MCF 10A (cell line): Measurements from ENCODE around the gene HS3ST6. TPM values are rescaled to one million over a fixed set of nuclear protein-coding genes. Genes with fewer than 3 reads are reported as not detected.

Source experiments
- BruUV-seq: library from RNA; stranded (reverse); fragments of 400-500 nt; replicated peaks from 2 replicates; lab custom pipeline; 2021; lab: Mats Ljungman, UMichigan
- CTCF ChIA-PET: fragments of 300-600 bp; sonication (Branson Sonifier 250); formaldehyde crosslinking; extraction: SDS; loops from one replicate; lab custom pipeline; 2021; ENCODE audit warnings: antibody characterized with exemption, inconsistent platforms; lab: Yijun Ruan, JAX
- POLR2A ChIA-PET: fragments of 300-600, 350-650 bp; sonication (Branson Sonifier 250); formaldehyde crosslinking; extraction: SDS; loops from one replicate; lab custom pipeline; 2020; ENCODE audit warnings: antibody characterized with exemption, inconsistent platforms; lab: Yijun Ruan, JAX
- DNase-seq: peaks from one replicate; pipeline ENCODE4 v3.0.0-alpha.2; 2018; ENCODE audit not compliant: unreplicated experiment
- H3K27ac Mint-ChIP-seq: one replicate; pipeline ENCODE4 v1.8.0; 2022; ENCODE audit warnings: mild to moderate bottlenecking, low read depth, mixed read lengths; ENCODE audit not compliant: unreplicated experiment
- H3K27me3 Mint-ChIP-seq: one replicate; pipeline ENCODE4 v1.8.0; 2022; ENCODE audit warnings: mixed read lengths; ENCODE audit not compliant: insufficient read depth, unreplicated experiment
- H3K36me3 Mint-ChIP-seq: one replicate; pipeline ENCODE4 v1.8.0; 2022; ENCODE audit warnings: mild to moderate bottlenecking, moderate library complexity, mixed read lengths; ENCODE audit not compliant: insufficient read depth, unreplicated experiment
- H3K4me1 Mint-ChIP-seq: one replicate; pipeline ENCODE4 v1.8.0; 2022; ENCODE audit warnings: mixed read lengths; ENCODE audit not compliant: insufficient read depth, unreplicated experiment
- H3K4me3 Mint-ChIP-seq: one replicate; pipeline ENCODE4 v1.8.0; 2022; ENCODE audit warnings: mild to moderate bottlenecking, moderate library complexity, mixed read lengths; ENCODE audit not compliant: unreplicated experiment
- H3K9me3 Mint-ChIP-seq: one replicate; pipeline ENCODE4 v1.8.0; 2022; ENCODE audit warnings: mixed read lengths; ENCODE audit not compliant: unreplicated experiment
- CTCF ChIP-seq: fragments of 200-600 bp; IDR thresholded peaks from one replicate; pipeline ENCODE4 v1.8.0; 2022; ENCODE audit warnings: antibody characterized with exemption, mild to moderate bottlenecking; ENCODE audit not compliant: unreplicated experiment
- intact Hi-C: fragments of 100-400 bp; cut with micrococcal nuclease; formaldehyde crosslinking; loops from 2 replicates; pipeline ENCODE4 v1.14.1; 2022
- total RNA-seq: library from RNA; stranded (reverse); gene quantifications from 2 replicates; pipeline ENCODE4 v1.2.3, GENCODE V29; 2022

Gene HS3ST6
- total RNA-seq, 1 experiment from 2014 or later, result not detected

DNA sequence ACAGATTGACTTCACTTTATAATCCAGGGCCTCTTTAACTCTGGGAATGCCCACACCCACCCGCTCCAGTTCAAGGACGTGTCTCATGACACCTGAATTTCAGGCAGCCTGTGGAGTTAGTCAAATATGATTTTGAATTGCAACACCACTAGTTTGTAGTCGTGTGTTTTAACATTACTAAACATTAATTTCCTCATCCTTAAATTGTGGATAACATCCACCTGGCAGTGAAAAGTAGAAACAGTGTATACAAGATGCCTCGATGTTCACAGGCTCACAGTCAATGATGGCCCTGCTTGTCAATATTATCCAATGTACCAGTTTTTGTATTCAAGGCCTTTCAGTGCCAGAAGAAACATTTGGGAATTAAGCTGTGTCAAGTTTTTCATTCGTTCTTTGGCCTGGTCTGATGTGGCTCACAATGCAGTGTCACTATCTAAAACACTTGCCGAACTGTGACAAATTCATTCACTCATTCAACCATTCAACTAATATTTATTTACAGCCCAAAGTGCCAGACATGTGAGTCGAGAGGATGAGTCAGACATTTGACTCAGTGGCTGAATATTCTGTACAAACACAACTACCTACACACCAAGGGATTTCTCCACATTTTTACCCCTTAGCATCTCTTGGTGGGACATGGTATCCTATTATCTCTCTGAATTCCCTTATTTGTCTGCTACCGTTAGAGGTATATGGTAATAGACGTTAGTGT lies 47.7 kb downstream of the HS3ST6 start:
- peak; percentile 62 for DNase-seq
- no TSS peak for BruUV-seq
- intact Hi-C loops, result no loop called here
- H3K27ac Mint-ChIP-seq, result peak overlapping the region; percentile 75
- H3K4me1 Mint-ChIP-seq, result peaks cover 12% of the 10 kb centered on the region
- peak overlapping the region; percentile 8 for H3K4me3 Mint-ChIP-seq
- CTCF ChIA-PET, result interaction anchor here (0.7 to 10.8 kb wide), 6 partner anchors 9 to 59 kb away, joined by 3 to 105 read pairs (median 4); no protein-coding TSS in a partner anchor
- no peaks in the 10 kb centered on the region for H3K36me3 Mint-ChIP-seq
- no peak for TF ChIP-seq CTCF
- H3K9me3 Mint-ChIP-seq, result no peaks in the 10 kb centered on the region
- no peaks in the 10 kb centered on the region for H3K27me3 Mint-ChIP-seq
- POLR2A ChIA-PET, result interaction anchor here (0.6 to 1.6 kb wide), 11 partner anchors 9 to 1620 kb away, joined by 3 to 6 read pairs (median 3); partner anchors contain the start of genes MSRB1 and RPS2

GRCh38 chr16:1865902-1866690 lies 52.1 kb downstream of the HS3ST6 start:
- Mint-ChIP-seq H3K4me3 (no peak overlapping the region), H3K27me3 (no peaks in the 10 kb centered on the region), H3K36me3 (no peaks in the 10 kb centered on the region), H3K4me1 (peaks cover 11% of the 10 kb centered on the region), H3K9me3 (no peaks in the 10 kb centered on the region), H3K27ac (no peak overlapping the region)
- ChIA-PET CTCF (interaction anchor here (0.7 to 10.8 kb wide), 6 partner anchors 13 to 83 kb away, joined by 3 to 105 read pairs (median 4); no protein-coding TSS in a partner anchor), POLR2A (interaction anchor here (0.9 to 1.9 kb wide), 5 partner anchors 39 to 160 kb away, joined by 3 to 6 read pairs (median 4); partner anchors contain the start of genes FAHD1, HAGH, MAPK8IP3 and MSRB1)
- DNase-seq, result no peak
- no peak for TF ChIP-seq CTCF
- intact Hi-C loops, result loop anchor here (2.0 kb wide), 1 partner anchor 63 kb away; no protein-coding TSS in a partner anchor
- no TSS peak for BruUV-seq

DNA sequence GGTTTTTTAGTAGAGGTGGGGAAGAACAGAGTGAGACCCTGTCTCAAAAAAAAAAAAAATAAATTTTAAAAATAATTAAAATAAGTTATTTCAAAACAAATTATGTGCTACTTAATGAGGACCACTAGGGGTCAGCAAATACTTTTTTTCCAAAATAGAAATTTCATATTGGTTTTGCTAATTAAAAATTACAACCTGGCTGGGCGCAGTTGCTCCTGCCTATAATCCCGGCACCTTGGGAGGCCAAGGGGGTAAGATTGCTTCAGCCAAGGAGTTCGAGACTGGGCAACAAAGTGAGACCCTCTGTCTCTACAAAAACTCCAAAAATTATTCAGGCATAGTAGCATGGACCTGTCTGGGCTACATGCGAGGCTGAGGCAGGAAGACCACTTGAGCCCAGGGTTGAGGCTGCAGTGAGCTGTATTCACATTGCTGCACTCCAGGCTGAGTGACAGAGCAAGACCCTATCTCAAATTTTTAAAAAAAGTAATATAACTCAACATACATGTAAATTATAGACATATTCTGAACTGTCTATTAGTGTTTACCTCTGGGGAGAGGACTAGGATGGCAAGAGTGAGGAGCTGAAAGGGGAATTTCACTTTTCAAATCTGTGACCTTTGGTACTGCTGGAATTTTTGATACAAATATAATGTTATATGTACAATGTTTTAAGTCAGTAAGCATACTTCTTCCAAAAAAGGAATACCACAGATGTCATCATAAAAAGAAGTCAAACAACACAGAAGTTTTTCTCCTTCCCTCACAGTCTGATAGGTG lies 54.3 kb downstream of the HS3ST6 start:
- BruUV-seq, result no TSS peak
- Mint-ChIP-seq H3K27ac (no peak overlapping the region), H3K4me1 (no peaks in the 10 kb centered on the region), H3K4me3 (no peak overlapping the region), H3K36me3 (no peaks in the 10 kb centered on the region), H3K9me3 (no peaks in the 10 kb centered on the region), H3K27me3 (peaks cover 21% of the 10 kb centered on the region)
- peak; percentile 67 for TF ChIP-seq CTCF
- intact Hi-C loops, result loop anchor here (2.0 to 5.0 kb wide), 2 partner anchors 65 to 278 kb away; no protein-coding TSS in a partner anchor
- CTCF ChIA-PET, result interaction anchor here (0.6 to 10.8 kb wide), 12 partner anchors 9 to 939 kb away, joined by 3 to 105 read pairs (median 4); partner anchors contain the start of genes FAHD1, HAGH and RNF151
- POLR2A ChIA-PET, result interaction anchor here (0.6 to 1.2 kb wide), 4 partner anchors 22 to 88 kb away, joined by 3 to 4 read pairs (median 4); partner anchors contain the start of gene MSRB1
- peak; percentile 42 for DNase-seq
